Body of pancreas (tissue), 4 donors: ENCODE results near the gene GRIK4.

Experiments
- CTCF ChIP-seq, 7 experiments: fragments of 450-650 bp in 4 of 7; fragments of 200-600 bp in 3 of 7; sonication (generic) in 3 of 7; IDR thresholded peaks; one replicate each; pipeline ENCODE4 v1.5.1; 2016 to 2019; ENCODE audit warnings: antibody characterized with exemption in 7 of 7
- POLR2A ChIP-seq, 3 donors: fragments of 450-650 bp; IDR thresholded peaks; one replicate each; pipeline ENCODE4 v1.6.1; 2016; ENCODE audit warnings: antibody characterized with exemption in 3 of 3, mild to moderate bottlenecking in 2 of 3

- no peak for TF ChIP-seq CTCF (IDR thresholded peaks at IDR 0.05)
- TF ChIP-seq POLR2A (IDR thresholded peaks at IDR 0.05) = no peak
Measured at GRCh38 chr11:120575461-120575860, 63.9 kb downstream of the GRIK4 start.
